Gastroesophageal sphincter (tissue), 4 donors: ENCODE data around the gene ABR. TPM values are rescaled to one million over a fixed set of nuclear protein-coding genes. Genes with fewer than 3 reads are reported as not detected.

Experiments
- ATAC-seq: fragments of 150-250 bp; one replicate; pipeline ENCODE4 v1.9.1; 2016; ENCODE audit warnings: mild to moderate bottlenecking, moderate library complexity
- H3K27ac ChIP-seq, 4 donors: fragments of 200-600 bp; sonication (generic) in 3 of 4; 1 replicate in 3 of 4; 2 replicates in 1 of 4; pipeline ENCODE4 v1.5.1; 2016 to 2019
- H3K27me3 ChIP-seq: fragments of 200-600 bp; sonication (generic); one replicate; pipeline ENCODE4 v1.5.1; 2019
- H3K36me3 ChIP-seq, 2 donors: fragments of 200-600 bp; sonication (generic); one replicate each; pipeline ENCODE4 v1.5.1; 2019; ENCODE audit warnings: control low read depth in 1 of 2
- H3K4me1 ChIP-seq, 3 donors: fragments of 200-600 bp; sonication (generic); 1 replicate in 2 of 3; 2 replicates in 1 of 3; pipeline ENCODE4 v1.5.1; 2016 to 2019; ENCODE audit warnings: control low read depth in 2 of 3
- H3K4me3 ChIP-seq, 2 donors: fragments of 200-600 bp; sonication (generic); one replicate each; pipeline ENCODE4 v1.5.1; 2019; ENCODE audit warnings: mild to moderate bottlenecking in 1 of 2, moderate library complexity in 1 of 2
- H3K9me3 ChIP-seq, 3 donors: fragments of 200-600 bp; sonication (generic); one replicate each; pipeline ENCODE4 v1.5.1; 2017 to 2019; ENCODE audit warnings: control low read depth in 2 of 3
- EP300 ChIP-seq: sonication (generic); formaldehyde crosslinking; IDR thresholded peaks from one replicate; pipeline ENCODE4 v1.6.1; 2017; ENCODE audit warnings: antibody characterized with exemption, mild to moderate bottlenecking
- POLR2A ChIP-seq, 2 donors: fragments of 450-650 bp; IDR thresholded peaks; one replicate each; pipeline ENCODE4 v1.6.1; 2017; ENCODE audit warnings: antibody characterized with exemption in 2 of 2, mild to moderate bottlenecking in 2 of 2, moderate library complexity in 1 of 2
- POLR2AphosphoS5 ChIP-seq: sonication (generic); formaldehyde crosslinking; IDR thresholded peaks from one replicate; pipeline ENCODE4 v1.6.1; 2017; ENCODE audit warnings: antibody characterized with exemption
- WGBS, 2 donors: methylation state at CpG; one replicate each; pipeline ENCODE4 v1.1.5; 2018; ENCODE audit warnings: low coverage in 1 of 2; 5-methylcytosine and 5-hydroxymethylcytosine counted together
- total RNA-seq, 4 donors: library from RNA; depleted of rRNA; stranded (reverse); fragments of >200 nt; gene quantifications; one replicate each; pipeline ENCODE4 v1.1.0, GENCODE V29; 2016
- TF ChIP-seq, protein P1 (sequence below), 4 experiments: fragments of 200-600 bp in 2 of 4; fragments of 450-650 bp in 2 of 4; sonication (generic) in 1 of 4; IDR thresholded peaks; one replicate each; pipeline ENCODE4 v1.5.1; 2017 to 2019; ENCODE audit warnings: antibody characterized with exemption in 4 of 4, mild to moderate bottlenecking in 2 of 4, moderate library complexity in 2 of 4

The ABR gene
- total RNA-seq, 4 donors from 2014 or later = 62.6 to 147 (median 114) TPM

DNA sequence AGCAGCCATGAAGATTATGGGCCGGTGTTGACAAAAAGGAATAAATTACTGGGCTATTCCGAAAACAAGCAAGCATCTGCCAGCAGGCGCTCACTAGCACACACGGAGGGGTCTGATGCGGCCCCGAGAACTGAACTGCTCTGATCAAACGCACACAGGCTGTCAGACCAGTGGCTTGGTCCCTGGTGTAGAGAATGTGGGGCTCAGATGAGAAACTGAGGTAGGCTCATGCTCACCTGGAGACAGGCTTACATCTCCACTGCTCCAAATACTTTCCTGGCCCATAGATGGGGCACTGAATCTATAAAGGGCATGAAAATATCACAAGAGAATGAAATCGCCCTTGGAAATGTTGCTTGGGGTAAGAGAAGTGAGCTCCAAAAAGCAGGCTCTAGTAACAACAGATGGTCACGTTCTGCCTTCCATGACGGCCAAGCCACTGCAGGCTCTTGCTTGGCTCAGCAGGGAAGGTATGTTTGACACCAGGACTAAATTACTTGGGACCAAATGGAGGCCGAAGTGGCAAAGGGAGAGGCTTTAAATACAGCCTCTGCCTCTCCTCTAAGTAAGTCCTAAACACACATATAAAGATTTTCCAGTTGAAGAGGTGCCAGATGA, 5.4 kb downstream of the ABR start:
- Histone ChIP-seq H3K27me3 (no peaks in the 10 kb centered on the region), H3K9me3 (no peaks in the 10 kb centered on the region), H3K4me3 (no peak overlapping the region), H3K27ac (peak overlapping the region in 3 of 4 donors; percentile 36 to 57 (median 43)), H3K4me1 (peaks cover 0 to 49% (median 19%) of the 10 kb centered on the region in 3 donors), H3K36me3 (peaks cover 0 to 10% of the 10 kb centered on the region in 2 donors)
- WGBS, 2 donors = 79 to 81% methylated on average over 5 to 7 of the region's 11 CpGs
- ATAC-seq = no peak
- TF ChIP-seq, protein P1, sequence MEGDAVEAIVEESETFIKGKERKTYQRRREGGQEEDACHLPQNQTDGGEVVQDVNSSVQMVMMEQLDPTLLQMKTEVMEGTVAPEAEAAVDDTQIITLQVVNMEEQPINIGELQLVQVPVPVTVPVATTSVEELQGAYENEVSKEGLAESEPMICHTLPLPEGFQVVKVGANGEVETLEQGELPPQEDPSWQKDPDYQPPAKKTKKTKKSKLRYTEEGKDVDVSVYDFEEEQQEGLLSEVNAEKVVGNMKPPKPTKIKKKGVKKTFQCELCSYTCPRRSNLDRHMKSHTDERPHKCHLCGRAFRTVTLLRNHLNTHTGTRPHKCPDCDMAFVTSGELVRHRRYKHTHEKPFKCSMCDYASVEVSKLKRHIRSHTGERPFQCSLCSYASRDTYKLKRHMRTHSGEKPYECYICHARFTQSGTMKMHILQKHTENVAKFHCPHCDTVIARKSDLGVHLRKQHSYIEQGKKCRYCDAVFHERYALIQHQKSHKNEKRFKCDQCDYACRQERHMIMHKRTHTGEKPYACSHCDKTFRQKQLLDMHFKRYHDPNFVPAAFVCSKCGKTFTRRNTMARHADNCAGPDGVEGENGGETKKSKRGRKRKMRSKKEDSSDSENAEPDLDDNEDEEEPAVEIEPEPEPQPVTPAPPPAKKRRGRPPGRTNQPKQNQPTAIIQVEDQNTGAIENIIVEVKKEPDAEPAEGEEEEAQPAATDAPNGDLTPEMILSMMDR (IDR thresholded peaks at IDR 0.05) = no peak
- TF ChIP-seq POLR2AphosphoS5 = no peak
- TF ChIP-seq POLR2A (IDR thresholded peaks at IDR 0.05) = no peak
- no peak for TF ChIP-seq EP300

DNA sequence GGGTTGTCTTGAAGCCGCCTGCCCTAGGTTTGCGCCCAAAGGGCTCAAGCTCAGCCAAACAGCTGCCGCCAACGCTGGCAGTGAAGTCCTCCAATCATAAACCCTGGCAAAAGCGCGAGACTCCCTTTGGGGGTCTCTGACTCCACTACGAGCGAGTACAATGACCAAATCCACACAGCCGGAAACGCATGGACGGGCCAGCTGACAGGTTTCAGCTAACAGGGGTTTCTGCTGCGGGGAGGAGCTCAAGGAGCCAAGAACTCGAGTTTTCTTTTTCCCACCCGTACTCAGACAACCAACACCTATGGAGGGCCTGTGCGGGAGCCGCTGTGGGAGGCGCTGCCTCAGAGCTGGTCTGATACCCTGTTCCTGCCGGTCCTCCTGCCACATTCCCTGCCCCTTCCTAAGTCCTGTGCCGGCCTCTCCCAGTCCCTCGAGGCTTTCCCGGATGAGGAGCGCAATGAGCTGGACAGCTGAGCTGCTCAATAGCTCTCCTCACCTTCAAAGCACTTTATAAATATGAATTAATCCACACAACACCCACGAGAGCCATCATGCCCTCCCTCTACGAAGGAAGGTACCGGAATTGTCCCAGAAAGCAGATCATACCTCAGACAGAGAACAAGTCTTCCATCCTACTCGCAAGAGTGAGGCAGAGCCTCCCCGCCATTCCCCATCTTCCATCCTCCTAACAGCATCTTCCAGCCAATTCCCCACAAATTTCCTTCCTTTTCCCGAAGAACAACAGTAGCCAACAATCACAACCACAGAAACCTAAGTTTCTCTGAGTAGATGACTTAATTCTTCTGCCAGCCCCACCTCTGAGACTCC, 6.1 kb downstream of the ABR start:
- H3K36me3 ChIP-seq = peaks cover 0 to 10% of the 10 kb centered on the region in 2 donors
- WGBS, 2 donors = 79 to 100% methylated on average over 1 to 23 of the region's 28 CpGs
- TF ChIP-seq, protein P1 (IDR thresholded peaks at IDR 0.05) = no peak
- no peak for TF ChIP-seq POLR2AphosphoS5
- no peak for TF ChIP-seq EP300
- no peak for TF ChIP-seq POLR2A (IDR thresholded peaks at IDR 0.05)
- ATAC-seq = peak; percentile 25
- H3K4me3 ChIP-seq = no peak overlapping the region
- H3K9me3 ChIP-seq = no peaks in the 10 kb centered on the region
- peak overlapping the region in 3 of 4 donors; percentile 43 to 57 (median 48) for H3K27ac ChIP-seq
- peaks cover 0 to 43% (median 17%) of the 10 kb centered on the region in 3 donors for H3K4me1 ChIP-seq
- no peaks in the 10 kb centered on the region for H3K27me3 ChIP-seq

DNA sequence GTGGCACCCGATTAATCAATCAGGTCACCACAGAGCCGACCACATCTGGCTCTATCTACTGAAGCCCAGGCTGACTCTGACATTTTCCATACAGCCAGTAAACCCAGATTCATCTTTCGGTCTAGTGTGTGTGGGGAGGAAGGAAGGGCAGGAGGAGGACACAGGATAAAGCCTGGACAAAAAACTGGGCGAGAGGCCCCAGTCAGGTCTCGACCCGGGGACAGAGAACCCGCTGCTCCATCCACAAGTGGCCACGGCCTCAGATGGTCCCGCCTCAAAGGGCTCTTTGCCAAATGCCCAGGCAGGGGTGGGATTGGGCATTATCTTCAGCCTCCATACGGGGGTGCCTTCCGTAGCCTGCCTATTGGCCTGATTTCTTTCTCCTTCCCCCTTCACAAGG, 7.8 kb downstream of the ABR start:
- TF ChIP-seq, protein P1 (IDR thresholded peaks at IDR 0.05) = no peak
- no peak overlapping the region for H3K27ac ChIP-seq
- H3K4me1 ChIP-seq = peaks cover 0 to 30% (median 4%) of the 10 kb centered on the region in 3 donors
- 67 to 80% methylated on average over 3 to 9 of the region's 11 CpGs for WGBS, 2 donors
- no peaks in the 10 kb centered on the region for H3K9me3 ChIP-seq
- H3K36me3 ChIP-seq = peaks cover 0 to 10% of the 10 kb centered on the region in 2 donors
- no peak overlapping the region for H3K4me3 ChIP-seq
- ATAC-seq = no peak
- H3K27me3 ChIP-seq = no peaks in the 10 kb centered on the region

DNA sequence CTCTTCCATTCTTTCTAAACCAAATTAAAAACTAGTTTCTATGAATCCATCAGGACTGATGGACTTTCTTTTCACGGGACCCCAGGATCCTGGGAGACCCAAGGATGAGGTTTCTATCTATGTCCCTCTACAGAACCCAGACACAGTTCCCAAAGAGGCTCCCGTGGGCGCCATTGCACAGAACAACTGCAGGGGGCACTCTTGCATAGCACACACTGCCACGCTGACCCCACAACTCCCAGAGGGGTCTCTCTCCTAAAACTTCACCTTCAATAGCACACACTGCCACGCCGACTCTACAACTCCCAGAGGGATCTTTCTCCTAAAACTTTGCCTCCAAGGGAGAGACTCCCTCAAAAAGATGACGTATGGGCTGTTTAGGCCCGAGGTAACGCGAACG, 9.0 kb downstream of the ABR start:
- TF ChIP-seq POLR2AphosphoS5 = no peak
- TF ChIP-seq, protein P1 (IDR thresholded peaks at IDR 0.05) = no peak
- H3K4me1 ChIP-seq = peaks cover 0 to 33% (median 4%) of the 10 kb centered on the region in 3 donors
- H3K27ac ChIP-seq = no peak overlapping the region
- no peak overlapping the region for H3K4me3 ChIP-seq
- WGBS, 2 donors = 93% methylated on average over 9 of the region's 11 CpGs; no CpG with 5 or more reads in 1 of the 2 donors
- H3K36me3 ChIP-seq = peaks cover 0 to 10% of the 10 kb centered on the region in 2 donors
- no peaks in the 10 kb centered on the region for H3K27me3 ChIP-seq
- no peak for ATAC-seq
- H3K9me3 ChIP-seq = no peaks in the 10 kb centered on the region

DNA sequence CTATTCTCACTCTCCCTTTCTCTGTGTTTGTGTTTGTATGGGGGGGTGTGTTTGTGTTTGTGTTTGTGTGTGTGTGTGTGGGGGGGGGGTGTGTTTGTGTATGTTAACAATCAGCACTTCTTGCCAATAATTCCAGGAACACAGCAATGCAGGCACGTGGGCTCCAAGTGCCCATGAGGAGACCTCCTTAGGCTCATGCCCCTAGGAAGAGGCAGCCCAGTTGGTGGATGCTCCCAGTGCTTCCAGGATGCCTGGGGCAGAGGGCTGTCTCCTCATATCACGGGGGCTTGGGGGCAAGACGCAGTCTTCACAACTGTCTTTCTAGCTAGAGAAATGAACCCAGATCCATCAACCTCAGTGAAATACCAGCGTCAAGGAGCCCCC, 9.9 kb downstream of the ABR start:
- Histone ChIP-seq H3K4me3 (no peak overlapping the region), H3K4me1 (peaks cover 0 to 38% (median 4%) of the 10 kb centered on the region in 3 donors), H3K27me3 (no peaks in the 10 kb centered on the region), H3K9me3 (no peaks in the 10 kb centered on the region), H3K36me3 (peaks cover 0 to 10% of the 10 kb centered on the region in 2 donors), H3K27ac (no peak overlapping the region)
- no peak for TF ChIP-seq POLR2A (IDR thresholded peaks at IDR 0.05)
- TF ChIP-seq POLR2AphosphoS5 = no peak
- TF ChIP-seq EP300 = no peak
- TF ChIP-seq, protein P1 (IDR thresholded peaks at IDR 0.05) = no peak
- no peak for ATAC-seq
- 100% methylated on average over 1 of the region's 4 CpGs; no CpG with 5 or more reads in 1 of the 2 donors for WGBS, 2 donors
